ENCODE results near the gene ITPR1. TPM values are rescaled to one million over a fixed set of nuclear protein-coding genes. Genes with fewer than 3 reads are reported as not detected.

The ITPR1 gene
- total RNA-seq, 1 donor from 2014 or later: 11.2 TPM

- Mint-ChIP-seq H3K36me3 (ENCODE audit: insufficient read depth) (no peaks in the 10 kb centered on the region), H3K9me3 (ENCODE audit: low read depth) (no peaks in the 10 kb centered on the region), H3K27ac (peak overlapping the region; percentile 7), H3K4me1 (ENCODE audit: low read depth) (peaks cover 6% of the 10 kb centered on the region), H3K27me3 (no peaks in the 10 kb centered on the region), H3K4me3 (ENCODE audit: low read depth) (no peak overlapping the region)
- no peak for TF ChIP-seq CTCF (IDR thresholded peaks at IDR 0.05; ENCODE audit: unreplicated experiment)
- DNase-seq (ENCODE audit: low spot score, unreplicated experiment): no peak
Observed at GRCh38 chr3:4841776-4842440, 348.8 kb downstream of the ITPR1 start.

GRCh38 chr3:4843619-4844018 is 350.5 kb downstream of the ITPR1 start:
- Mint-ChIP-seq H3K27ac (no peak overlapping the region), H3K4me1 (ENCODE audit: low read depth) (peaks cover 15% of the 10 kb centered on the region), H3K9me3 (ENCODE audit: low read depth) (no peaks in the 10 kb centered on the region), H3K4me3 (ENCODE audit: low read depth) (no peak overlapping the region), H3K27me3 (peaks cover 6% of the 10 kb centered on the region), H3K36me3 (ENCODE audit: insufficient read depth) (no peaks in the 10 kb centered on the region)
- no peak for TF ChIP-seq CTCF (IDR thresholded peaks at IDR 0.05; ENCODE audit: unreplicated experiment)
- DNase-seq (ENCODE audit: low spot score, unreplicated experiment): no peak

GRCh38 chr3:4845882-4846281 is 352.7 kb downstream of the ITPR1 start:
- Mint-ChIP-seq H3K4me3 (ENCODE audit: low read depth) (no peak overlapping the region), H3K27me3 (peaks cover 6% of the 10 kb centered on the region), H3K4me1 (ENCODE audit: low read depth) (peaks cover 24% of the 10 kb centered on the region), H3K27ac (no peak overlapping the region), H3K36me3 (ENCODE audit: insufficient read depth) (no peaks in the 10 kb centered on the region), H3K9me3 (ENCODE audit: low read depth) (no peaks in the 10 kb centered on the region)
- no peak for TF ChIP-seq CTCF (IDR thresholded peaks at IDR 0.05; ENCODE audit: unreplicated experiment)
- DNase-seq (ENCODE audit: low spot score, unreplicated experiment): no peak

- DNase-seq (ENCODE audit: low spot score, unreplicated experiment): no peak
- no peaks in the 10 kb centered on the region for H3K9me3 Mint-ChIP-seq (ENCODE audit: low read depth)
- peaks cover 6% of the 10 kb centered on the region for H3K27me3 Mint-ChIP-seq
- no peak overlapping the region for H3K4me3 Mint-ChIP-seq (ENCODE audit: low read depth)
- H3K27ac Mint-ChIP-seq: no peak overlapping the region
- H3K4me1 Mint-ChIP-seq (ENCODE audit: low read depth): peaks cover 20% of the 10 kb centered on the region
- TF ChIP-seq CTCF (IDR thresholded peaks at IDR 0.05; ENCODE audit: unreplicated experiment): no peak
- H3K36me3 Mint-ChIP-seq (ENCODE audit: insufficient read depth): no peaks in the 10 kb centered on the region
Observed at GRCh38 chr3:4846543-4846942, 353.4 kb downstream of the ITPR1 start.

- Mint-ChIP-seq H3K4me1 (ENCODE audit: low read depth) (peaks cover 20% of the 10 kb centered on the region), H3K27me3 (peaks cover 6% of the 10 kb centered on the region), H3K9me3 (ENCODE audit: low read depth) (no peaks in the 10 kb centered on the region), H3K27ac (no peak overlapping the region), H3K36me3 (ENCODE audit: insufficient read depth) (no peaks in the 10 kb centered on the region), H3K4me3 (ENCODE audit: low read depth) (no peak overlapping the region)
- no peak for DNase-seq (ENCODE audit: low spot score, unreplicated experiment)
- TF ChIP-seq CTCF (IDR thresholded peaks at IDR 0.05; ENCODE audit: unreplicated experiment): no peak
Observed at GRCh38 chr3:4848176-4848825, 355.2 kb downstream of the ITPR1 start.
